GM18520 (cell line): Measurements from ENCODE around the gene DOK3.

Source experiments
- ATAC-seq: cut with Tn5 transposase; IDR thresholded peaks from one replicate; pipeline ENCODE4 v1.9.1; 2021; ENCODE audit not compliant: unreplicated experiment

The DOK3 gene

DNA sequence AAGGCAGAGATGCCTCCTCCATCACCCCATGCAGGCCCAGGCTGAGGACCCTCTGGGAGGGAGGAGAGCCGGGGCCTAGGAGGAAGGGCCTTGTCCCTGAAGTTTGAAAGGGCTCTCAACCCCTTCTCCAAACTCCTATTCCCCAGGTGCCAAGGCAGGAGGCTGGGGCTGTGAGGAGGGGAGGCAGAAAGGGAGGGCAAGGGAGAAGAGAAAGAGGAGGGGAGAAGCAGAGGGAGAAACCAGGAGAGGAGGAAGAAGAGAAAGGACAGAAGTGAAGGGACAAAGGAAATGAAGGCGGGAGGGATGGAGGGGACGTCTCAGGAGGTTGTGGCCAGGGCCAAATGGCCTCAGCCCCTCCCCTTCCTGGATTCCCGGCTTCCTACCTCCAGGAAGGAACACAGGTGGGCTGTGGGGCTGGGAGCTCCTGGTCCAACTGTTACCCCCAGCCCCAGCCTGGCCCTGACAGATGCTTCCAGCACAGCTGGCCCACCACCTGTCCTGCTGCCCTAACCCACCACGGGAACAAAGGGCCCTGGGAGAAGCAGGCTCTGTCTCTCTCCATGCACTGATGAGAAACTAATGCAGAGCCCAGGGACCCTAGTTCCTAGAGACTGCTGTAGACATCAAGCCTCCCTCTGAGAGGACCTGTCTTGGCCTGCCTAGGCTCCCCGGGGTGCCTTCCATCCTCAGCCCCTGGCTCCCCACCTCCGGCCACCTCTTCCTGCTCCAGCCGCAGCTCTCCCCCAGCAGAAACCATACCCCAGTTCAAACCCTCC, 39.7 kb downstream of the DOK3 start:
- ATAC-seq: no peak

DNA sequence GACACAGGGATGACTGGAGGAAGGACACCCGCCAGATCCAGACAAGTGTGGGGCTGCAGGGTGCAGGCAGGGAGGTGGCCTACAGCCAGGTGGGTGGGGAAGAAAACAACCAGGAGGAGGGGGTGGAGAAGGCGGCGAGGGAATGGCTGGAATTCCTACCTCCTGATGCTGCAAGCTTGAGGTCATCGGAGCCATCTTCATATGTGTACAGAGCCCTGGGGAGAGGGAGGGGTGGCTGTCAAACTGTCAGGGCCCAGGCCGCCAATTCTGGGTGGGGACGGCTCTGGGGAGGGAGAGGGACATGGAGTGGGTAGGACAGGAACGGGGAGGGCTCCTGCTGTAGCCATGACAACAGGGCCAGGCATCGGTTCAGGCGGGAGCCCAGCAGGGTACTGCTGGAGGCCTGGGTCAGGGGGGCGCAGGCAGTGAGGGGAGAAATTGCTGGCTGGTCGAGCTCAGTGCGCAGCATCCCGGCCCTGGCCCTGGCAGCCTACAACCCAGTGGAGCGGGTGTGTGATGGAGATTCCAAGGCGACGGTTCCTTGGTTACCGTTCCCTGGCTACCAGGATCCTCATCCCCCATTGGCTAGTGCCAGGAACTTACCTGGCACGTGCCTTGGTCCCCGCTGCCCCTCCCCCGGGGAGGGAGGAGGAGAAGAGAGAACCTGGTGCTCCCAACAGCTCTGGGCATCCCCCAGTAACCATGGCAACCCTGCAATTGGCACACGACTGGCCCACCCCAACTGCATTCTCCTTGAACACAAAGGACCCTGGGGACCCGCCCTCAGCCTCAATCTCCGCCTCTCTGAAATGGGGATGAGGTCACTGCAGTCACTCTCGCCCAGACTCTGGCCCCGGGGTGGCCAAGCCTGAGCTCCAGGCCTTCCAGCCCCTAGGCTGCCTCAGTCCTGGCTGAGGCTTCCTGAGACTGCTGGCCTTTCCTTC, 40.7 kb downstream of the DOK3 start:
- no peak for ATAC-seq

DNA sequence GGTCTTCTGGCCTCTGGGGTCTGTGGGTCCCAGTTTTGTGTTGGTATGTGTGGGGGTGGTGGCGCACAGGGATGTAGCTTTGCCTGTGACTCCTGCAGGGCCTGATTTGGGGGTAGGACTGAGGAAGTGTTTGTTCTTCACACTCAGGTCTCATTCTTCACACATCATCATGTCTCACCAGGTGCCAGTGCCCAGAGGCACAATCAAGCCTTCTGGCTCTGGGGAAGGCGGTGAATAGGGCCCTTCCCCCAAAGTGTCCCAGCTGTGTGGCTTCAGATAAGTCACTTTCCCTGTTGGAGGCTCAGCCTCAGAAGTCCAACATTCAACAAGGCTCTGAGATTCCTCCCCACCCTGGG, 41.3 kb downstream of the DOK3 start:
- no peak for ATAC-seq

DNA sequence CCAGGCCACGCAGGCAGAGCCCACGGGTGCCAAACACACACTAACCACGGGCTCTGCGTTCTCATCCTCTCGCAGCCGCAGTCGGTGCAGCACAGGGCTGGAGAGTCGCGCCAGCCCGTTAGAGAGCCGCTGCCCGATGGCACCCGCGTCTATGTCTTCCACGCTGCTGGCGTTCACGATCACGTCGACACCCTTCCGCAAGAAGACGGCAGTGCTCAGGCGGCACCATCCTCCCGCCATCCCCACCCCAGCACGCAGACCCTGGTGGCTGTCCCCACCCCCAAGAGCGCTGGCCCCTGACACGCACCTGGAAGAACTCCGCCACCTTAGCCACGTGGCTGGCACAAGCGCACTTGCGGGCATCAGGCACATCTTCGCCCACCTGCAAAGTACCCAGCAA, 42.2 kb downstream of the DOK3 start:
- no peak for ATAC-seq

DNA sequence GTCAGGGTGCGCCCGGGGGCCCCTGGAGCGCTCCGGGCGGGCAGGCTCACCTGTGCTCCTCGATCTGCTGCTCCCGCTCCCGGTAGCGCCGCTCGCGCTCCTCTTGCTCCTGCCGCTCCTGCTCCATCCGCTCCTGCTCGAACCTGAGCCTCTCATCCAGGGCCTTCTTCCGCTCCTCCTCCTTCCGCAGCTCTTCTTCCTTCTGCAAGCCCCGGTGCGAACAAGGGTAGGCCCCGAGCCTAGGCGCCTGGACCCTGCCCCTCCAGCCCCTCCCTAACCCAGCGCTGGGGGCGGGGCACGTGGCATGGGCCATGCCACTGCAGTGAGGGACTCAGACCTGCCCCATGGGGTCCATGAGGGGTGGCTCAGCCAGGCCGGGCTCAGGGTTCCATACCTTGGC, 42.8 kb downstream of the DOK3 start:
- ATAC-seq: no peak

DNA sequence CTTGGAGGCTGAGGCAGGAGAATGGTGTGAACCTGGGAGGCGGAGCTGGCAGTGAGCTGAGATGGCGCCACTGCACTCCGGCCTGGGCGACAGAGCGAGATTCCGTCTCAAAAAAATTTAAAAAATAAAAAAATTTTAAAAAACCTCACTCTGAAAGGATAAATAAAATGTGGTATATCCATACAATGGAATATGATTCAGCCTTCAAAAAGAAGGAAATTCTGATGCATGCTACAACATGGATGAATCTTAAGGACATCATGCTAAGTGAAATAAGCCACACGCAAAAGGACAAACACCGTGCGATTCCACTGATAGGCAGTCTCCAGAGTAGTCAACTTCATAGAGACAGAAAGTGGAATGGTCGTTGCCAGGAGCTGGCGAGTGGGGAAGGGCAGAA, 44.6 kb downstream of the DOK3 start:
- ATAC-seq: no peak

DNA sequence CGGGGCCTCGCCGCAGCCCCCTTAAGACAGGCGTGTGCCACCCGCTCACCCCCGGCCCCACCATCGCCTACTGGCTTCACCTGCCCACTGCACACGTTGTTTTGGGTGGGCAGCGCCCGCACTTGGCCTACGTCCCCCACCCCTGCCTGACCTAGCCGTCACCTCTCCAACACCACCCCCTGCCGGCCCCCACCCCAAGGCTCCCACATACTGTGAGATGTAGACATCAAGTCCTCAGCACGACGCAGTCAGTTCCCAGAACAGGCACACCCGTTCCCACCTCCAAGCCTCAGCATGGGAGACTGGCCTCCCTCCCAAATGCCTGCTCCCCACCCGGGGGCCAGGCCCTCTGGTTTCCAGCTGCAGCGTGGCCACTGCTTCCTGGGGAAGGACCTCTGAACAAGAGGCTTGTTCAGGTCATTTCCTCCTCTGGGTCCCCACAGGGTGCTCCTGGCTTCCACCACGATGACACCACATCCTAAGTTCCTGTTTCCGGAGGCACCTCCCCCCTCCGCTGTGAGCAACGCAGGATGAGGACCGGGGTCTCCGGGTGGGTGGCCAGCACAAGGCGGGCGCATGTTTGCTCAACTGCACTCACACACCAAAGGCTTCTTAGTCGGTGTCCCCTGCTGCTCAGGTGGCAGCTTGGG, 47.5 kb downstream of the DOK3 start:
- no peak for ATAC-seq

DNA sequence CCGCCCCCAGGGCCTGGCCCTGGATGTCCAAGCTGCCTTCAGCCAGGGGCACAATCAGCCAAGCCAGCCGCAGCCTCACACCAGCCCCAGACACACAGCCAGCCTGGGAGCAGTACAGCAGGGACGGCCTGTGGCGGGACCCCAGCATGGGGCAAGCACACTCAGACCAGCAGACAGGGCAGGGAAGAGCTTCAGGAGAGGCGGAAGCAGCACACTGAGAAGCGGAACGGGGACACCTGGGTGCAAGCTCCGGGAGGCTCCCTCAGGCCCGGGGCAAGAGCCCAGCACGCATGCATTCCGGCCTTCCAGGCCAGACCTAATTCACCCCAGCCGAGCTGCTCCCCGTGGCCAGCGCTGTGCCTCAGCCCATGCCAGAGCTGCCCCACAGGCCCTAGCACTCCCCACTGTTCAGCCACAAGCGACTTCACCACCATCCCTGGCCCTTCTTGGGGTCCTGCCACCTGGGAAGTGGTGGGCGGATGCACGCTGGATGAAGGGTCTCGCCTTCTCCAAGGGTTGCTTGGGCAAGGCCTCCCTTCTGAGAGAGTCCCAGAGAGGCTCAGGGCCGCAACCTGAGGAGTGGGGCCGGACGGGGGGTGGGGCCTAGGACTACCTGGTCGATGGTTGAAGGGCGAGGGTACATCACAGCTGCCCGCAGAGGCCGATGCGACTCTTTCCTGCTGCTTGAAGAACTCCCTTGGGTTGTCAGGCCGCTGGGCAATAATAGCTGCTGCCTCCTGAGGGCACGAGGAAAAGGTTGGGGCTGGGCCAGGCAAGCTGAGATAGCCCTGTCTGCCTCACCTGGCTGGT, 49.6 kb downstream of the DOK3 start:
- no peak for ATAC-seq

DNA sequence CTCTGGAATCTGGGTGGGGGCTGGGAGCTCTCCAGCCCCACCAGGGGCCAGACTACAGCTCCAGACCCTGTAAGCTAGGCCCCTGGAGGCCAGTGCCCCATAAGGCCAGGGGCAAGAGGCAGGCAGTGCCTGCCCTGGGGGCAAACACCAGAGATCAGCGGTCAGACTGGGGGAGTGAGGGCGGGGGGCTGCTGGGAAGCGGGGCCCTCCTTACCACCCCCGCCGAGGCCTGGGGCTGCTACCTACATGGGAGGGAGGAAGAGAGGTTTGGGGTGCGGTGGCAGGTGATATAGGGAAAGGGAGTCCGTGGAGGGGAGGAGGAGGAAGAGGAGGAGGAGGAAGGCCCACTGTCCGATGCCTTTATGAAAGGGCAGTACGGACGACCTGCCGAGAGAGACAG, 50.3 kb downstream of the DOK3 start:
- ATAC-seq: no peak

DNA sequence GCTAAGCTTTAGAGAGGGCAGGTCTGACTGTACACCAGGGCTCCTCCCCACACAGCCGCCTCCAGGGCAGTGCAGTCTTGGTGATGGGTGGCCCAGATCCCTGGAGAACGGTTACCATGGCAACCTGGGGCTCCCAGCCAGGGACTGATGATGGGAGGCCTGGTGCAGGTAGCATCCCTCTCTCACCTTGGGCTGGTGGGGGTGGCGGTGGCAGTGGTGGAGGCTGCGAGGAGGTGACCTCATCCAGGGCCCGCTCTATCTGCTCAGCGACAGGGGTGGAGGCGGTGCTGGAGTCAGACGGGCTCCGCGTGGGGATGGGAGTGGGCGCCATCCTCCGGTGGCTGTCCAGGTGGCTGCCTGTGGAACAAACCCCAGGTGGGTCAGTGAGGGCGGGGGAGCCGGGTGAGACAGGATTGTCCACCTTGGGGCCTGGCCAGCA, 50.7 kb downstream of the DOK3 start:
- ATAC-seq: no peak

DNA sequence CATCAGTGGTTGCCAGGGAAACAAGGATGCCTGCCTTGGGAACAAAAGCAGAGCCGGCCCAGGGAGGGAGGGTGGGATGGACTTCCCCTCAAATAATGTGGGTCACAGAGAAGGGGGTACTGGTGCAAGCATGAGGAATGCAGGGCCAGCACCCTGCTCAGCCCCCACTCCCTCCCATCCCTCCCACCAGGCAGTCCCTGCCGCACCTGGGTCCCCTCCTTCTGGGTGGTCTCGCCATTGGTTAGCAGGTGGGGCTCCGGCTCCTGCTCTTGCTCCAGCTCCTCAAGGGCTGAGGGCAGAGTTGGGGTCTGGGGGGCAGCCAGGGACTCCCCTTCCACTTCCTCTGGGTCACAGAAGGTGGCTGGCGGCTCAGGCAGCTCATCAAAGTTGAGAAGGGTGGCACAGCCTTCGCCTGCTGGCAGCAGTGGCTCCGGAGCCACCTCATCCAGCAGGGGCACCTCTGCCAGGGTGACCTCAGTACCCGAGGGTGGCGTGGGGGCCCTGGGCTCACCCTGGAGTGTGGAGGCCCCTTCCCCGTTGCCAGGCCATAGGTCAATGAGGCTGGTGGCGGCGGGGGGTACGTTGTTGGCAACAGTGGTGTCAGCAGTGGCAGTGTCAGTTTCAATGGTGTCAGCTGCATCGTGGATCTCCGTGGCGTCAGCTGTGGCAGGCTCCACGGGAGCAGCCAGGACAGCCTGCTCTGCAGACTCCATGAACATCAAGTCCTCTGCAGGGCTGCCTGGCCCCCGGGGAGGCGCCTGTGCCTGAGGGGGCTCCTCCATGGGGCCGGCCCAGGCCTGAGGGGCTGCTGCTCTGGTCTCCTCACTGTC, 51.6 kb downstream of the DOK3 start:
- ATAC-seq: no peak

DNA sequence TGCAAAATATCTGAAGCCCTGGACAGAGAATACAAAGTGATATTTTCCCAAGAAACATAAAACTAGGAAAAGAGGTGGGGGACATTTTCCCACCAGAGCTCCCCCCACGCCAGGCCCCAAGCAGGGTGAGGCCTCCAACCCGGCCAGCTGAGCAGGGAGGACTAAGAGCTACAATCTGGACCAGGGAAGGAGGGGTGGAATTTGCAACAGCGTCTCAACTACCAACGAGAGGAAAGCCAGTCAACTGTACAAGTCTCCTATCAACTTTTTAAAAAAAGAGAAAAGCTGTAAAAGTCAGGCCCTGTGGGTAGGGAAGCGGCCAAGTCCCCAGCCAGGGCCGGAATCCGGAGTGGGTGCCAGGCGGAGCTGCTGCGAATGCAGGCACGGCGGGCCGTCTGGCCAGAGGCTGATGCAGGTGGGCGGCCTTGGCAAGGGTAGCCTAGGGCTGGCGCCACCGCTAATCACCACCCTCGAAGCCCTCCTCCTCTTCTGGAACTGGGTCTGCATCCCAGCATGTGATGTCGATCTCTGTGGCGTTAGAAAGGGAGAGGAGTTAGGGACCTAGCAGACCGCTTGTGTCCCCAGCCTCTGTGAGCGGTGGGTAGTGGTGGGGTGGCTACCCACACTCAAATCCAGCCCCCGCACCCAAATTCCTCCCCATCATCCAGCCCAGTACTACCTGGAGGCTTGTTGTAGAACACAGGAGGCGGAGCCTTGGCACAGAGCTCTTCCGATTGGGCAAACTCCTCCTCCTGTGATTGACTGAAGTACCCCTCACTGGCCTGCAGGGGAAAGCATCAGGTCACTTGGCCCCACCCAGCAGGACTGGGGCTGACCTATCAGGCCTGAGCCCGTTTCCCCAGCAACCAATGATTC, 52.4 kb downstream of the DOK3 start:
- no peak for ATAC-seq

DNA sequence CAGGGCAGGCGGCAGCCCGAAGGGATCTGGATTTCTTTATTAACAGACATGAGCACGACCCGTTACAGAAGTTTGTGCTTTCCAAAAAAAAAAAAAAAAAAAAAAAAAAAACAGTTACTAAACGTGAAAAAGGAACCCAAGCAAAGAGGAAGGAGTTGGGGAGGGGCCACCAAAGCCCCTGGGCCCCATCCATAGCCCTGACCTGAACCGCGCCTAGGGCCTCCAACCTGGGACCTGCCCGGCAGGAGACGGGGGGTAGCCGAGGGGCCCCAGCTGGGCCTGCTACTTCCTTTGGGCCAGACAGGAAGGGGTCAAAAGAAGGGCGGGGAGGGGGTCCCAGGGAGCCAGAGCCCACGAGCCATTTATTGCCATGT, 53.0 kb downstream of the DOK3 start:
- ATAC-seq: no peak

DNA sequence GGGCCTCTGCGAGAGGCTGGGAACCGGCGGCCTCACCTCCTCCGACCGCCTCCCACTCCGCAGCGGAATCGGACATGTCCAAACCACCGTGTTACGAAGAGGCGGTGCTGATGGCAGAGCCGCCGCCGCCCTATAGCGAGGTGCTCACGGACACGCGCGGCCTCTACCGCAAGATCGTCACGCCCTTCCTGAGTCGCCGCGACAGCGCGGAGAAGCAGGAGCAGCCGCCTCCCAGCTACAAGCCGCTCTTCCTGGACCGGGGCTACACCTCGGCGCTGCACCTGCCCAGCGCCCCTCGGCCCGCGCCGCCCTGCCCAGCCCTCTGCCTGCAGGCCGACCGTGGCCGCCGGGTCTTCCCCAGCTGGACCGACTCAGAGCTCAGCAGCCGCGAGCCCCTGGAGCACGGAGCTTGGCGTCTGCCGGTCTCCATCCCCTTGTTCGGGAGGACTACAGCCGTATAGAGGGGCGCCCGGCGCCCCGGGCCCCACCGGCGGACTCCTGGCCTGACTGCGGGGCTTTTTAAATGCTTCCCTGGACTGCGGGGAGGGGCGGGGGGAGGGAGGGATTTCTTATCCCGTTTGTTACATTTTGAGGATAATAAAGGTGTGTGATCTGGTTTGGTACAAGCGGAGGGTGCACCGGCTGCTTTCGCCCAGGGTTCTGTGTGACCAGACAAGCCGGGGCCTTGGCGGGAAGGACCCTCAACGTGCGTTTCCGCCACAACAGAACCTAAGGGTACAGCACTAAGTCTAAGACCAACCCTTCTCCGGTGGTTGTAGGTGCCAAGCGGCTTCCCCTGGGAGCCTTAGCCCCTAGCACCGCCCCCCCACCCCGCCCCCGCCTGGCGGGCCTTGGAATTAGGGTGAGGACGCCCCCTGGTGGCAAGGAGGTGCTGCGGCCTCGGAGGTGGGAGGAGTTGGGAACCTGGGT, 53.7 kb downstream of the DOK3 start:
- peak; percentile 5 for ATAC-seq

DNA sequence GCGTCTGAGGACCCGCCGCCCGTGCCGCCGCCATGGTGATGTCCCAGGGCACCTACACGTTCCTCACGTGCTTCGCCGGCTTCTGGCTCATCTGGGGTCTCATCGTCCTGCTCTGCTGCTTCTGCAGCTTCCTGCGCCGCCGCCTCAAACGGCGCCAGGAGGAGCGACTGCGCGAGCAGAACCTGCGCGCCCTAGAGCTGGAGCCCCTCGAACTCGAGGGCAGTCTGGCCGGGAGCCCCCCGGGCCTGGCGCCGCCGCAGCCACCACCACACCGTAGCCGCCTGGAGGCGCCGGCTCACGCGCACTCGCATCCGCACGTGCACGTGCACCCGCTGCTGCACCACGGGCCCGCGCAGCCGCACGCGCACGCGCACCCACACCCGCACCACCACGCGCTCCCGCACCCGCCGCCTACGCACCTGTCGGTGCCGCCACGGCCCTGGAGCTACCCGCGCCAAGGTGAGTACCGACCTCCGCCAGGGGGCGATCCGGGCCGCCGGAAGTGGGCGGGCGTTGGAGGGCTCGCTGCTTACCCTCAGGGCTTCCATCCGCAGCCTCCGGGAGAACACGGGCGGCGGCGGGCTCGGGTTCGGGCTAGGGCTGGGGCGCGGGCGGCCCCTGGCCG, 54.5 kb downstream of the DOK3 start:
- ATAC-seq: peak; percentile 30

DNA sequence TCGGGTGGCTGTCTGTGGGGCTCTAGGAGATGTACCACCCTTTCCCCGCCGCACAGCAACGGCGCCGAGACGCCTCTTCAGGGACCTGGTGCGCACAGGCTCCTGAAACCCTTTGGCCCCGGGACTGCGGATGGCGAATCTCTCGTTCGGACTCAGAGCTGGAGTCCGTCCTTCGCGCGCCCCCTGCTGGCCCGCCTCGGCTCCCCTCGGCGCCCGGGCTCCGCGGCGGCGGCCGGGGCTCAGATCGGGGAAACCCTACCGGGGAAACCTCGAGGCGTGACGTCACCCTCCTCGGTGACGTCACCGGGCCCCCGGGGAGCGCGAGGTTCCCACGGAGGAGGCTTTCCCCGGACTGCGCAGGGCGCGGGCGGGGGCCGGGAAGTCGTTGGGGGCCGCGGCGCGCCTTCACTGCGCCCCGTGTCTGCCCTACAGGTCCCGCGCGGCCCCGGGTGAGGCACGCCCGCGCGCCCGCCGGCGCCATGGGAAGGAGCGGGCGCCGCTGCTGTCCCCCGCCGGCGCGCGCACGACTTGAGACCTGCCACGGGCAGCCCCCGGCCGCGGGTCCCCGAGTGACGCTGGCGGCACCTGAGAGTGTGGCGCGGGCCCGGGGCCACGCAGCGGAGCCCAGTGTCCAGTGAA, 55.1 kb downstream of the DOK3 start:
- peak; percentile 50 for ATAC-seq

DNA sequence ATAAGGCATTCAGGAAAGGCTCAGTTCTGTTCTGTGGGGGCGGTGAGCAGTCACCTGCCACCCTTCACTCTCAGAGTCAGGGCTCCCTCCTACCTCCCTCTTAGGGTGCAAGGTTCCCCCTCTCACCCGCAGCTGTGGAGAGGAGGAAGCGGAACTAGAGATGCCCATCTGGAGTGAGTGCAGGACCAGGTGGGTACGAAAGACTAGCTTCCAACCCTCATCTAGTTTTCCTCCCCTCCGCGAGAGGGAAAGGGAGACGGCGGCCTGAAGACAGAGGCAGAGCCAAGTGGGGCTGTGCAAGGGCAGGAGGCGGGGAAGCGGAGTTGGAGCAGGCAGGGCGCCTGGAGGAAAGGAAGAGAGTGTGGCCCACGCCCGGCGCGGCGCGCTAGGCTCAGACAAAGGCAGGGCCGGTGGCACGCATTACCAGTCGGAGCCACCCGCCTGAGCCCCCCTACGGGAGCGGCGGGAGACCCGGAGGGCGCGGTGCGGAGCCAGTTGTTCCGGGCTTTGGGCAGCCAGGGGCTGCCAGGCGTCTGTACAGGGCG, 55.7 kb downstream of the DOK3 start:
- peak; percentile 2 for ATAC-seq
